Colonic mucosa (tissue), 4 donors: ENCODE results near the gene ELMO1. TPM values are rescaled to one million over a fixed set of nuclear protein-coding genes. Genes with fewer than 3 reads are reported as not detected.

ENCODE experiments used
- DNase-seq: peaks from one replicate; pipeline ENCODE4 v3.0.0-alpha.2; 2020
- H3K27ac ChIP-seq: fragments of 200-600 bp; one replicate; pipeline ENCODE4 v1.8.0; 2021
- H3K27me3 ChIP-seq: fragments of 200-600 bp; one replicate; pipeline ENCODE4 v1.8.0; 2021
- H3K36me3 ChIP-seq: fragments of 200-600 bp; one replicate; pipeline ENCODE4 v1.8.0; 2021
- H3K4me1 ChIP-seq: fragments of 200-600 bp; one replicate; pipeline ENCODE4 v1.8.0; 2021; ENCODE audit warnings: mild to moderate bottlenecking
- H3K4me3 ChIP-seq: fragments of 200-600 bp; one replicate; pipeline ENCODE4 v1.8.0; 2021
- H3K9ac ChIP-seq, 2 donors: one replicate each; pipeline ENCODE4 v1.7.0; 2013; ENCODE audit warnings: control low read depth in 2 of 2, low read depth in 2 of 2, low read length in 2 of 2
- H3K9me3 ChIP-seq: fragments of 200-600 bp; one replicate; pipeline ENCODE4 v1.8.0; 2021
- CTCF ChIP-seq: fragments of 200-600 bp; IDR thresholded peaks from one replicate; pipeline ENCODE4 v1.8.0; 2022; ENCODE audit warnings: antibody characterized with exemption, mild to moderate bottlenecking
- intact Hi-C: fragments of 100-400 bp; cut with DNase I; formaldehyde crosslinking; loops from one replicate; pipeline ENCODE4 v1.14.1; 2022
- total RNA-seq, 2 donors: library from RNA; stranded (reverse); fragmentation: NEBNext Ultra II Directional in 1 of 2; extraction: Animal tissue kit (Norgen Biotek cat#: 25700) in 1 of 2; gene quantifications; one replicate each; pipeline ENCODE4 v1.2.1, GENCODE V29; 2021
- donor health status: healthy.
- donor health status: DM: no; HTN: no; CAD: no.
- donor health status: DM: no; HTN: no; CAD: no.

ELMO1 gene
- total RNA-seq, 2 donors from 2014 or later = 4.2 to 4.7 TPM

- Histone ChIP-seq H3K9me3 (no peaks in the 10 kb centered on the region), H3K4me1 (peaks cover 5% of the 10 kb centered on the region), H3K27me3 (no peaks in the 10 kb centered on the region), H3K27ac (no peak overlapping the region), H3K4me3 (no peak overlapping the region), H3K36me3 (no peaks in the 10 kb centered on the region), H3K9ac (no peak overlapping the region)
- intact Hi-C loops = no loop called here
- TF ChIP-seq CTCF = no peak
- no peak for DNase-seq
Measured at GRCh38 chr7:36919738-36920137, 528.9 kb downstream of the ELMO1 start.

- no peak for DNase-seq
- Histone ChIP-seq H3K4me1 (no peaks in the 10 kb centered on the region), H3K27ac (no peak overlapping the region), H3K4me3 (no peak overlapping the region), H3K9me3 (no peaks in the 10 kb centered on the region), H3K9ac (no peak overlapping the region), H3K36me3 (no peaks in the 10 kb centered on the region), H3K27me3 (no peaks in the 10 kb centered on the region)
- TF ChIP-seq CTCF = no peak
- intact Hi-C loops = no loop called here
Measured at GRCh38 chr7:36918591-36918990, 530.1 kb downstream of the ELMO1 start.

GRCh38 chr7:36916619-36917018 lies 532.0 kb downstream of the ELMO1 start:
- no peak overlapping the region for H3K9ac ChIP-seq
- TF ChIP-seq CTCF = no peak
- H3K27me3 ChIP-seq = no peaks in the 10 kb centered on the region
- H3K4me3 ChIP-seq = no peak overlapping the region
- no peaks in the 10 kb centered on the region for H3K9me3 ChIP-seq
- H3K4me1 ChIP-seq = no peaks in the 10 kb centered on the region
- no peak overlapping the region for H3K27ac ChIP-seq
- H3K36me3 ChIP-seq = no peaks in the 10 kb centered on the region
- no peak for DNase-seq
- intact Hi-C loops = no loop called here

- Histone ChIP-seq H3K27me3 (no peaks in the 10 kb centered on the region), H3K27ac (no peak overlapping the region), H3K4me3 (no peak overlapping the region), H3K36me3 (no peaks in the 10 kb centered on the region), H3K9ac (no peak overlapping the region), H3K9me3 (no peaks in the 10 kb centered on the region), H3K4me1 (no peaks in the 10 kb centered on the region)
- TF ChIP-seq CTCF = no peak
- no peak for DNase-seq
- intact Hi-C loops = no loop called here
Measured at GRCh38 chr7:36916116-36916515, 532.5 kb downstream of the ELMO1 start.

GRCh38 chr7:36911788-36912187 lies 536.9 kb downstream of the ELMO1 start:
- DNase-seq = no peak
- H3K36me3 ChIP-seq = no peaks in the 10 kb centered on the region
- no peak overlapping the region for H3K4me3 ChIP-seq
- H3K27ac ChIP-seq = no peak overlapping the region
- intact Hi-C loops = no loop called here
- H3K9me3 ChIP-seq = no peaks in the 10 kb centered on the region
- H3K4me1 ChIP-seq = no peaks in the 10 kb centered on the region
- no peak overlapping the region for H3K9ac ChIP-seq
- TF ChIP-seq CTCF = no peak
- no peaks in the 10 kb centered on the region for H3K27me3 ChIP-seq

- Histone ChIP-seq H3K27me3 (no peaks in the 10 kb centered on the region), H3K9me3 (no peaks in the 10 kb centered on the region), H3K27ac (no peak overlapping the region), H3K36me3 (no peaks in the 10 kb centered on the region), H3K4me3 (no peak overlapping the region), H3K9ac (no peak overlapping the region), H3K4me1 (no peaks in the 10 kb centered on the region)
- no peak for DNase-seq
- TF ChIP-seq CTCF = no peak
- intact Hi-C loops = no loop called here
Measured at GRCh38 chr7:36910859-36911258, 537.8 kb downstream of the ELMO1 start.
